Measurements from ENCODE around the gene SAP25.

- TF ChIP-seq CTCF (IDR thresholded peaks at IDR 0.05): no peak
- no peak for TF ChIP-seq POLR2A (IDR thresholded peaks at IDR 0.05)
Observed at GRCh38 chr7:100582650-100583049, 8.9 kb upstream of the SAP25 start.

All from lower leg skin (tissue), 3 donors.